AG10803 (cell line): Measurements from ENCODE around the gene BLVRA.
"Not testable (repeated sequence)": the region's sequence is repeated elsewhere in the genome, so short reads cannot be mapped to it uniquely, and the experiment has no call there.

Experiments
- DNase-seq: peaks from one replicate; pipeline ENCODE4 v3.0.0; 2010; ENCODE audit warnings: low read depth
- H3K4me3 ChIP-seq: 2 replicates; pipeline ENCODE4 v1.5.1; 2011; ENCODE audit warnings: mild to moderate bottlenecking, low read length, control low read depth
- TF ChIP-seq, protein P1 (sequence below): conservative IDR thresholded peaks from 2 replicates; pipeline ENCODE4 v1.5.1; 2011; ENCODE audit warnings: mild to moderate bottlenecking, low read length, control low read depth, inconsistent platforms

Gene BLVRA

DNA sequence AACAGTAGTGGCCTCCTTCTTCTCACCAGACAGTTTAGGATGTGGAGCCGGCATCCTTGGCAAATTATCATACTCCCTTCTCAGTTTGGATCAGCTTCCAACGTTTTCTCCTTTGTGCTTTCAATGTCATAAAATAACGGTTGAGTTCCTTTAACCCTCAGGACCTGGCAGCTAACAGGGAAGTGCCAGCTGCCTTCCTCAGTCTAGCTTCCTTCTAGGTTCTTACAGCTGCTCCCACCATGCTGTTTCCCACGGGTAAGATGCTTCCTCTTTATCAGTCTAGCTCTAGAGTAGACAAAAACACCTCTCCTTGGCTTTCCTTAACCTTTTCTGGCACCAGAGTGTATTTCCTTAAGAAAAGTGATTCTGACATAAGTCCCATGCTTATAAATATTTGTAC, 33.2 kb downstream of the BLVRA start:
- TF ChIP-seq, protein P1, sequence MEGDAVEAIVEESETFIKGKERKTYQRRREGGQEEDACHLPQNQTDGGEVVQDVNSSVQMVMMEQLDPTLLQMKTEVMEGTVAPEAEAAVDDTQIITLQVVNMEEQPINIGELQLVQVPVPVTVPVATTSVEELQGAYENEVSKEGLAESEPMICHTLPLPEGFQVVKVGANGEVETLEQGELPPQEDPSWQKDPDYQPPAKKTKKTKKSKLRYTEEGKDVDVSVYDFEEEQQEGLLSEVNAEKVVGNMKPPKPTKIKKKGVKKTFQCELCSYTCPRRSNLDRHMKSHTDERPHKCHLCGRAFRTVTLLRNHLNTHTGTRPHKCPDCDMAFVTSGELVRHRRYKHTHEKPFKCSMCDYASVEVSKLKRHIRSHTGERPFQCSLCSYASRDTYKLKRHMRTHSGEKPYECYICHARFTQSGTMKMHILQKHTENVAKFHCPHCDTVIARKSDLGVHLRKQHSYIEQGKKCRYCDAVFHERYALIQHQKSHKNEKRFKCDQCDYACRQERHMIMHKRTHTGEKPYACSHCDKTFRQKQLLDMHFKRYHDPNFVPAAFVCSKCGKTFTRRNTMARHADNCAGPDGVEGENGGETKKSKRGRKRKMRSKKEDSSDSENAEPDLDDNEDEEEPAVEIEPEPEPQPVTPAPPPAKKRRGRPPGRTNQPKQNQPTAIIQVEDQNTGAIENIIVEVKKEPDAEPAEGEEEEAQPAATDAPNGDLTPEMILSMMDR, result no peak
- H3K4me3 ChIP-seq, result no peak overlapping the region
- no peak for DNase-seq

GRCh38 chr7:43792471-43793150, 34.1 kb downstream of the BLVRA start:
- no peak for DNase-seq
- TF ChIP-seq, protein P1, result no peak
- H3K4me3 ChIP-seq, result no peak overlapping the region

DNA sequence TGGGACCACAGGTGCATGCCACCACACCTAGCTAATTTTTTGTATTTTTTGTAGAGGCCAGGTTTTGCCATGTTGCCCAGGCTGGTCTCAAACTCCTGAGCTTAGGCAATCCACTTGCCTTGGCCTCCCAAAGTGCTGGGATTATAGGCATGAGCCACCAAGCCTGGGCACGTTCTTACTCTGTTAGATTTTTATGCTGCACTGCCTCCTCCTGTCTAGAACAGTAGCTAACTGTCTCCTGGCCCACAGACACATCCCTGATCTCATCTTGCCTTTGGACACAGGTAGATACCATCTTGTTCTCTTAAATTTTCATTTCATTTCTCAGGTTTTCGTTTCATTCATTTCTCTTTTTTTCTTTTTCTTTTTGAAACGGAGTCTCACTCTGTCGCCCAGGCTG, 41.1 kb downstream of the BLVRA start:
- TF ChIP-seq, protein P1, result no peak
- H3K4me3 ChIP-seq, result no peak overlapping the region
- no peak for DNase-seq

GRCh38 chr7:43803865-43804264, 45.4 kb downstream of the BLVRA start:
- H3K4me3 ChIP-seq, result no peak overlapping the region
- no peak for DNase-seq
- TF ChIP-seq, protein P1, result no peak

DNA sequence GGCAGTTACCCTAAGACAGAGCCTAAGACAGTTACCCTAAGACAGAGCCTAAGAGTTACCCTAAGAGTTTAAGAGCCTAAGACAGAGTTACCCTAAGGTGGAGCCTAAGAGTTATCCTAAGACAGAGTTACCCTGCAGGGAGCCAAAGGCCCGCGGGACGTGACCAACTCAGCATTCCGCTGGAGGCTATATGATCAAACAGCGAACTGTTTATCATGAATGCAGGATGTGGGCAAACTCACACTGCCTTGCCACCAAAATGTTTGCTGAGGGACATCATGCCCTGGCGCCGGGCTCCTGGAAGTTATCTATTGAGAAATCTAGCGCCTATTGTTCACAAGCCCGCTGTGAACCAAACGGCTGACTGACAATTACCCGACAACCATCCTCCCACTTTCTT, 49.9 kb downstream of the BLVRA start:
- H3K4me3 ChIP-seq, result no peak overlapping the region
- DNase-seq, result no peak
- TF ChIP-seq, protein P1, result no peak

DNA sequence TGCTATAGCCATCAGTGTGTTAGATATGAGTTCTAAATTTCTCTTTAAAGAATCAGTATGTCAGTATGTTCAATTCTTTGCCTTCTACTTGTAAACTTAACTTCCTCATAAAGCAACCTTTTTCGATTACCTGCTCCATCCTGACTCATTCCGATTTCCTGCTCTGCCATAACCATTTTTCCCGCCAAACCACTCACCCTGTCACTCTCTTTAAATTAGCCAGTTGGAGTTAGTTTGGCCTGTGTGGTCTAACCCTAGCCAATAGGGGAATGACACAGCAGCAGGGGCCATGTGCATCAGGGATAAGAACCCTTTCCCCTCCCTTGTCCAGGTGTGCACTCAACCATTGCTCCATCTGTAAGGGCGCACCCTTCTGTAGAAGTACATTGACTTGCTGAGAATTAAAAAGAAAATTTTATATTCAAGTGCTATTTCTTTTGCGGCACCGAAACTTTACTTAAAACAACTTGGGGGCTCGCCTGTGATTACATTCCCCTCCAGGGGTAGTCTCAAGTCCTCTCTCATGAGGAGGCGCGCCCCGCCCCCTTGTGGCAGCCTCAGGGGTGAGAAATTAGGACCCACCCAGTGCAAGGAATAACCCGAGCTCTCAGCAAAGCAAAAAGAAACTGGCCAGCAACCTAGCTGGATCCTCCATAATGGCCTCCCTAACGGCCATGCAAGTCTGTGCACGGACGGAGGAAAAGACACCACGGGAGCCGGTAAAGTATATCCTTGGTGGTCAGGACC, 51.9 kb downstream of the BLVRA start:
- not testable (repeated sequence) for H3K4me3 ChIP-seq, DNase-seq
- TF ChIP-seq, protein P1, result peak; percentile 20

DNA sequence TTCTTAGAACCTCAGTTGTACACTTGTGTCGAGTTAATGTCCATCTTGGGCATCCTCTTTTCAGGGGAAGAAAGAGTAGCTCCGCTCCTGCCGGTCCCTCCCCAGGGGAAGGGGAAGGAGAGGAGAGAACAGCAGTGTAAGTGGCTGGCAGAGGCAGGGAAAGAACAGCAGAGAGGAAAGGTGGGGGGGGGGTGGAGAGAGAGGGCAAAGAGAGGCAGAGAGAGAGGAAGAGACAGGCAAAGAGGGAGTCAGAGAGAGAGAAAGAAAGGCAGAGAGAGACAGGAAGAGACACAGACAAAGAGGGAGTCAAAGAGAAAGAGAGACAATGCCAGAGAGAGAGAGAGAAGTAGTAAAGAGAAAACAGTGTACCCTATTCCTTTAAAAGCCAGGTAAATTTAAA, 56.9 kb downstream of the BLVRA start:
- TF ChIP-seq, protein P1, result no peak

DNA sequence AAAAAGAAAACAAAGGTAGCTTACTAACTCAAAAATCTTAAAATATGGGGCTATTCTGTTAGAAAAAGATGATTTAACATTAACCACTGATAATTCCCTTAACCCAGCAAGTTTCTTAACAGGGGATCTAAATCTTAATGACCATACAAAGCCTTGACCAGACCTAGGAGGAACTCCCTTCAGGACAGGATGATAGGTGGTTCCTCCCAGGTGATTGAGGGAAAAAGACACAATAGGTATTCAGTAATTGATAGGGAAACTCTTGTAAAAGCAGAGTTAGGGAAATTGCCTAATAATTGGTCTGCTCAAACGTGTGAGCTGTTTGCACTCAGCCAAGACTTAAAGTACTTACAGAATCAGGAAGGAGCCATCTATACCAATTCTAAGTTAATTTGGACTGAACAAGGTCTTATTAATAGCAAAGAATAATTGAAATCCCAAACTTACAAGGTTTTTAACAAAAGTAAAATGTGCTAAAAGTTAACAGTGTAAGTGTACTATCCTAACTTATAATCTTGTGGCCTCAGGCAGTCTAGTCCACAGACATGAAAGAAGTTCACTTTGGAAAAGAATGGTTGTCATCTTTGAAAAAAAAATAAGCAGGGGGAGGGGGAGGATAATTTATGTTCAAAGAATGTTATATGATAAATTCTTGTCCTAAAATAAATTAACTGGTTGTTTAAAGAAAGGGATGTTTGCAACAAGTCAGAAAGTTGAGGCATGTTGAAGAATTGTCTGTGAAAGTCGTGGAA, 57.7 kb downstream of the BLVRA start:
- H3K4me3 ChIP-seq, DNase-seq: not testable (repeated sequence)

More for the DNA sequence above, 56.9 kb downstream of the BLVRA start:
- no peak overlapping the region for H3K4me3 ChIP-seq
- no peak for DNase-seq

DNA sequence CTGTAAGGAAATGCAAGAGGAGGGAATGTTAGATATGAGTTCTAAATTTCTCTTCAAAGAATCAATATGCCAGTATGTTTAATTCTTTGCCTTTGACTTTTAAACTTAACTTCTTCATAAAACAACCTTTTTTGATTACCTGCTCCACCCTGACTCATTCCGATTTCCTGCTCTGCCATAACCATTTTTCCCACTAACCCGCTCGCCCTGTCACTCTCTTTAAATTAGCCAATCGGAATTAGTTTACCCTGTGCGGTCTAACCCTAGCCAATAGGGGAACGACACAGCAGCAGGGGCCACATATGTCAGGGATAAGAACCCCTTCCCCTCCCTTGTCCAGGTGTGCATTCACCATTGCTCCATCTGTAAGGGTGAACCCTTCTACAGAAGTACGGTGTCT, 64.9 kb downstream of the BLVRA start:
- H3K4me3 ChIP-seq, DNase-seq: not testable (repeated sequence)
